ENCODE results near the gene TTLL9. TPM values are rescaled to one million over a fixed set of nuclear protein-coding genes. Genes with fewer than 3 reads are reported as not detected.

The TTLL9 gene
- total RNA-seq, 1 experiment from 2014 or later, result 2.1 TPM

DNA sequence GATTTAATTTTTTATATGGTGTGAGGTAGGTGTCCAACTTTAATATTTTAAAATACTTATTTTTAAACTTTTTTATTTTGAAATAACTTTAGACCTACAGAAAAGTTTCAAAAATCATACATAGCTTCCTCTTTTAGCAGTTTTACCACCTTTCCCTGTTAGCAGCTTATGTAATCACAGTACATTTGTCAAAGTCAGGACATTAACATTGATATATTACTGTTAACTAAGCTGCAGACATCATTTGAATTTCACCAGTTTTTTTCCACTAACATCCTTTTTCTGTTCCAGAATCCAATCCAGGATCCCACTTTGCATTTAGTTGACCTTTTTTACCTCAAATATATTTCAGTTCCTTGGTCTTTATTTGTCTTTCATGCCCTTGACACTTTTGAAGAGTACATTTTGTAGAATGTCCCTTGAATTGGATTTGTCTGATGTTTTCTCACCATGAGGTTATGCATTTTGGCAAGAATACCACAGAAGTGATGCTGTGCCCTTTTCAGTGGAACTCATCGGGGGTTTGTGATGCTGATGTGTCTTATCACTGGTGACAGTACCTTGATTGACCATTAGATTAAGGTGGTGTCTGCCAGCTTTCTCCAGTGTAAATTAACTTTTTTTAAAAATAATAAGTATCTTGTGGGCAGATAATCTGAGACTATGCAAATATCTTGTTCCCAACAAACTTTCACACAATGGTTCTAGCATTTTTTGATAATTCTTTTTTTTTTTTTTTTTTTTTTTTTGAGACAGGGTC, 33.4 kb downstream of the TTLL9 start:
- no peak for ATAC-seq
- no peaks in the 10 kb centered on the region for H3K9me3 ChIP-seq (ENCODE audit: control insufficient read depth, insufficient read depth, low read depth, low read length)
- H3K36me3 ChIP-seq (ENCODE audit: control insufficient read depth, insufficient read depth, low read length), result no peaks in the 10 kb centered on the region
- H3K27ac ChIP-seq (ENCODE audit: low read length), result no peak overlapping the region
- TF ChIP-seq REST (IDR thresholded peaks at IDR 0.05; ENCODE audit: insufficient read depth in 1 of 2, low read depth in 2 of 2, low read length in 1 of 2) (no peak), SIN3A (IDR thresholded peaks at IDR 0.05; ENCODE audit: borderline replicate concordance, insufficient read depth, low read depth, low read length) (no peak), POLR2AphosphoS5 (IDR thresholded peaks at IDR 0.05; ENCODE audit: low read depth, low read length) (no peak), TCF7L2 (IDR thresholded peaks at IDR 0.05; ENCODE audit: low read depth, low read length) (no peak)
- TF ChIP-seq, protein P1, sequence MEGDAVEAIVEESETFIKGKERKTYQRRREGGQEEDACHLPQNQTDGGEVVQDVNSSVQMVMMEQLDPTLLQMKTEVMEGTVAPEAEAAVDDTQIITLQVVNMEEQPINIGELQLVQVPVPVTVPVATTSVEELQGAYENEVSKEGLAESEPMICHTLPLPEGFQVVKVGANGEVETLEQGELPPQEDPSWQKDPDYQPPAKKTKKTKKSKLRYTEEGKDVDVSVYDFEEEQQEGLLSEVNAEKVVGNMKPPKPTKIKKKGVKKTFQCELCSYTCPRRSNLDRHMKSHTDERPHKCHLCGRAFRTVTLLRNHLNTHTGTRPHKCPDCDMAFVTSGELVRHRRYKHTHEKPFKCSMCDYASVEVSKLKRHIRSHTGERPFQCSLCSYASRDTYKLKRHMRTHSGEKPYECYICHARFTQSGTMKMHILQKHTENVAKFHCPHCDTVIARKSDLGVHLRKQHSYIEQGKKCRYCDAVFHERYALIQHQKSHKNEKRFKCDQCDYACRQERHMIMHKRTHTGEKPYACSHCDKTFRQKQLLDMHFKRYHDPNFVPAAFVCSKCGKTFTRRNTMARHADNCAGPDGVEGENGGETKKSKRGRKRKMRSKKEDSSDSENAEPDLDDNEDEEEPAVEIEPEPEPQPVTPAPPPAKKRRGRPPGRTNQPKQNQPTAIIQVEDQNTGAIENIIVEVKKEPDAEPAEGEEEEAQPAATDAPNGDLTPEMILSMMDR (IDR thresholded peaks at IDR 0.05), result no peak
- H3K4me1 ChIP-seq (ENCODE audit: control insufficient read depth, insufficient read depth, low read length), result no peaks in the 10 kb centered on the region
- in situ Hi-C loops (cut with HindIII; ENCODE audit: low pct_unique_long_range_greater_than_20kb, low sequenced_read_pairs) (no loop called here), intact Hi-C loops (cut with micrococcal nuclease; ENCODE audit: unreplicated experiment) (no loop called here)
- POLR2A ChIA-PET, result no interaction called here
- BruUV-seq (replicated peaks), result no TSS peak
- no peak for DNase-seq (ENCODE audit: low read depth, low spot score)
- no peaks in the 10 kb centered on the region for H3K27me3 ChIP-seq (ENCODE audit: control insufficient read depth, insufficient read depth, low read length)
- CTCF ChIA-PET, result no interaction called here
- no peak overlapping the region for H3K4me3 ChIP-seq (ENCODE audit: low read depth in 2 of 2, low read length in 2 of 2)

DNA sequence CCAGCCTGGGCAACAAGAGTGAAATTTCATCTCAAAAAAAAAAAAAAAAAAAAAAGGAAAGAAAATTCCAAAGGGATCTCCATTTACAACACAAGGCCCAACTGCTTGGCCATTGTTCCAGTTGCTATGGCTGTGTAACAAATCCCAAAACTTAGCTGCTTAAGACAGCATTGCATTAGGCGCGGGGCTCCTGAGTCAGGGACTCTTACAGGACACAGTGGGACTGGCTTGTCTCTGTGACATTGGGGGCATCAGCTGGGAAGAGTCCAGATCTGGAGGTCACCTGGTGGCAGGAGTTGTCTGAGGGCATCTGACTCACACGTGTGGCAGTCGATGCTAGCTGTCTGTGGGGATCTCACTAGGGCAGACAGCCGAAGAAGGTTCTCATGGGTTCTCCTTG, 35.6 kb downstream of the TTLL9 start:
- POLR2A ChIA-PET, result no interaction called here

DNA sequence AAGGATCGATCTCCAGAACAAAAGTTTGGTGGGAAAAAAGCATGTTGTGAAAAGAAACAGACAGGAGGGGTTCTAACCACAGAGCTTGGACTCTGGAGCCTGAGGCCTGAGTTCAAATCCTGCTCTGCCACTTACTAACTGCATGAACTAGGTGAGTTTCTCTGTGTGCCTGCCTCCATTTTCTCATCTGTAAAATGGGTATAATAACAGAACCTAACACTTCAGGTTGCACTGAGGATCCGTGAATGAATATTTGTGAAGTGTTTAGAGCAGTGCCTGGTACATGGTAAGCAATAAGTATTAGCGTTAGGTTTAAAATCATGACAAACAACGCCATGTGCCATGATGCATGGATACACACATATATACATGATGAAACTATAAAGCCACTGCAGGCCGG, 36.6 kb downstream of the TTLL9 start:
- Histone ChIP-seq H3K27me3 (ENCODE audit: control insufficient read depth, insufficient read depth, low read length) (no peaks in the 10 kb centered on the region), H3K4me1 (ENCODE audit: control insufficient read depth, insufficient read depth, low read length) (no peaks in the 10 kb centered on the region), H3K36me3 (ENCODE audit: control insufficient read depth, insufficient read depth, low read length) (no peaks in the 10 kb centered on the region), H3K9me3 (ENCODE audit: control insufficient read depth, insufficient read depth, low read depth, low read length) (no peaks in the 10 kb centered on the region), H3K27ac (ENCODE audit: low read length) (no peak overlapping the region), H3K4me3 (ENCODE audit: low read depth in 2 of 2, low read length in 2 of 2) (no peak overlapping the region)
- no peak for ATAC-seq
- in situ Hi-C loops (cut with HindIII; ENCODE audit: low pct_unique_long_range_greater_than_20kb, low sequenced_read_pairs), result no loop called here
- POLR2A ChIA-PET, result no interaction called here
- CTCF ChIA-PET, result no interaction called here
- no peak for DNase-seq (ENCODE audit: low read depth, low spot score)
- intact Hi-C loops (cut with micrococcal nuclease; ENCODE audit: unreplicated experiment), result no loop called here
- no peak for TF ChIP-seq POLR2AphosphoS5 (IDR thresholded peaks at IDR 0.05; ENCODE audit: low read depth, low read length)
- no peak for TF ChIP-seq SIN3A (IDR thresholded peaks at IDR 0.05; ENCODE audit: borderline replicate concordance, insufficient read depth, low read depth, low read length)
- no peak for TF ChIP-seq TCF7L2 (IDR thresholded peaks at IDR 0.05; ENCODE audit: low read depth, low read length)
- no peak for TF ChIP-seq REST (IDR thresholded peaks at IDR 0.05; ENCODE audit: insufficient read depth in 1 of 2, low read depth in 2 of 2, low read length in 1 of 2)
- TF ChIP-seq, protein P1 (IDR thresholded peaks at IDR 0.05), result no peak
- BruUV-seq (replicated peaks), result no TSS peak

More for the DNA sequence above, 35.6 kb downstream of the TTLL9 start:
- Histone ChIP-seq H3K27me3 (ENCODE audit: control insufficient read depth, insufficient read depth, low read length) (no peaks in the 10 kb centered on the region), H3K4me1 (ENCODE audit: control insufficient read depth, insufficient read depth, low read length) (no peaks in the 10 kb centered on the region), H3K9me3 (ENCODE audit: control insufficient read depth, insufficient read depth, low read depth, low read length) (no peaks in the 10 kb centered on the region), H3K27ac (ENCODE audit: low read length) (no peak overlapping the region), H3K36me3 (ENCODE audit: control insufficient read depth, insufficient read depth, low read length) (no peaks in the 10 kb centered on the region), H3K4me3 (ENCODE audit: low read depth in 2 of 2, low read length in 2 of 2) (no peak overlapping the region)
- CTCF ChIA-PET, result interaction anchor here (0.5 to 0.7 kb wide), 3 partner anchors 60 to 515 kb away, joined by 3 to 7 read pairs (median 4); no protein-coding TSS in a partner anchor
- ATAC-seq (no peak), DNase-seq (ENCODE audit: low read depth, low spot score) (no peak)
- intact Hi-C loops (cut with micrococcal nuclease; ENCODE audit: unreplicated experiment), result no loop called here
- TF ChIP-seq POLR2AphosphoS5 (IDR thresholded peaks at IDR 0.05; ENCODE audit: low read depth, low read length), result no peak
- TF ChIP-seq SIN3A (IDR thresholded peaks at IDR 0.05; ENCODE audit: borderline replicate concordance, insufficient read depth, low read depth, low read length), result no peak
- in situ Hi-C loops (cut with HindIII; ENCODE audit: low pct_unique_long_range_greater_than_20kb, low sequenced_read_pairs), result no loop called here
- BruUV-seq (replicated peaks), result no TSS peak

All from Panc1 (cell line).